ENCODE data around the gene ZBTB16. TPM values are rescaled to one million over a fixed set of nuclear protein-coding genes. Genes with fewer than 3 reads are reported as not detected.

Gene ZBTB16
- total RNA-seq, result 2.0 and 8.9 TPM in 2 replicates

GRCh38 chr11:114059278-114059983 lies at the start of gene ZBTB16:
Gene ZBTB16, plus strand, starts transcription at chr11:114059711. Its CDS starts 3,590 bp downstream, at chr11:114063301.

GRCh38 chr11:114295676-114296604 lies 236.4 kb downstream of the ZBTB16 start, which contains the start of gene NNMT:
Gene NNMT, plus strand, starts transcription at chr11:114296399. Its CDS starts 158 bp downstream, at chr11:114296557.

Other genes with a start within 250 kb of the ZBTB16 start
- 16.7 and 23.1 TPM in 2 replicates for gene USP28, start 184.1 kb upstream of the ZBTB16 start, total RNA-seq
- gene HTR3B, start 154.9 kb upstream of the ZBTB16 start, total RNA-seq, result not detected in 2 replicates
- not detected in 2 replicates for gene HTR3A, start 84.6 kb upstream of the ZBTB16 start, total RNA-seq
- gene NNMT, start 236.7 kb downstream of the ZBTB16 start, total RNA-seq, result 719 and 1,669 TPM in 2 replicates